HEK293 (cell line): Measurements from ENCODE around the gene ABLIM3.

Experiments
- ZNF488 ChIP-seq: fragments of 450-650 bp; formaldehyde crosslinking; IDR thresholded peaks from 2 replicates; pipeline ENCODE4 v1.5.1; 2016; ENCODE audit warnings: missing biosample characterization, missing genetic modification characterization
- ZNF544 ChIP-seq: fragments of 450-650 bp; formaldehyde crosslinking; IDR thresholded peaks from 2 replicates; pipeline ENCODE4 v1.5.0; 2017; ENCODE audit warnings: missing biosample characterization, missing genetic modification characterization
- ZNF561 ChIP-seq: fragments of 450-650 bp; IDR thresholded peaks from 2 replicates; pipeline ENCODE4 v1.5.1; 2018; ENCODE audit warnings: missing biosample characterization, missing genetic modification characterization, borderline replicate concordance
- ZNF791 ChIP-seq: fragments of 450-650 bp; formaldehyde crosslinking; IDR thresholded peaks from 2 replicates; pipeline ENCODE4 v1.5.1; 2016; ENCODE audit warnings: missing biosample characterization, missing genetic modification characterization

DNA sequence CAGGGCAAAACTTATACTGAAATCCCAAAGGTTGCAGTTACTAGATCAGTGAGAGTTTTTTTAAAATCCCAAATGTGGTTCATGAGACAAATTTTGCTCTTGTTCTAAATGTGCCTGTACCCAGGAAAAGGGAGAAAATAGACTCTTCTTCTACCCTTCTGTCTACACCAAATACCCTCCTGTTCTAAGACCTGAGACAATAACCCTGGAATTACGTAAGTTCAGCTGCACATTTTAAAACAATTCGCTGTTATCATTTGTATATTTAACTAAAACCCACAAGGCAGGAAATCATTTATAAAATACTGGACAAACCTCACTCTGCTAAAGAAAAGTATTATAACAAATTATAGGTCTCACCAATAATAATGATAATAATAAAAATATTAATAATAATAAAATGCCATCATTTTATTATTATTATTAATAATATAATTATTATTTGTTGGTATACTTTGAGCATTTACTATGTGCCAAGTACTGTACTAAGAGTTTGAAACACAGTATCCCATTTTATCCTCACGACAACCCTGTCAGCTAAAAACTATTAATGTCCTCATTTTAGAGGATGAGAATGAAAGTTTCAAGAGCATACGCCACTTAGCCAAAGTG is 80.5 kb downstream of the ABLIM3 start:
- no peak for TF ChIP-seq ZNF791
- no peak for TF ChIP-seq ZNF561 (tag by site-specific recombination)
- TF ChIP-seq ZNF488 = no peak
- TF ChIP-seq ZNF544 (tag by site-specific recombination) = no peak
